DOHH2 (cell line): ENCODE results near the gene CLEC10A.

Experiments
- EZH2phosphoT487 ChIP-seq: fragments of 200-600 bp; sonication (generic); IDR thresholded peaks from 2 replicates; pipeline ENCODE4 v1.6.1; 2017; ENCODE audit warnings: borderline replicate concordance, mild to moderate bottlenecking, antibody characterized with exemption, low read length, moderate library complexity, mixed read lengths
- TF ChIP-seq, protein P1 (sequence below): fragments of 200-600 bp; sonication (generic); IDR thresholded peaks from one replicate; pipeline ENCODE4 v1.5.1; 2014; ENCODE audit warnings: antibody characterized with exemption, mild to moderate bottlenecking, low read depth, low read length; ENCODE audit not compliant: poor library complexity, severe bottlenecking

DNA sequence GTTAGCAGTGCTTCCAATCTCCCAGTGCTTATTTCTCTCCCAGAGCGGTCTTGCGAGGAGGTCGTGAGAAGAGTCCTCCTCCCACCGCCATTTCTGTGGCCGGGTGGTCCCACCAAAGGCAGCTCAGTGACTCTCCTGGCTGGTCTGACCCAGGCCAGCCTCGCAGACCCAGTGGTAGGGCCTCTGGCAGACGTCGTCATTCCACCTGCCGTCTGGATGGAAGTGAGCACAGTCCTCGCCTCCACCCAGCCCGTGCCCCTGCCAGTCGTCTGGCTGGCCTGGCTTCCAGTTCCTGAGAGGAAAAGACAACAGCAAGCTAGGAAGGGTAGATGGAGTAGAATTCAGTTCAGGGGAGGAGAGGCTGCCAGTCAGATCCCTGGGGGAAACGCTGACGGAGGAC lies 5.1 kb downstream of the CLEC10A start:
- TF ChIP-seq, protein P1, sequence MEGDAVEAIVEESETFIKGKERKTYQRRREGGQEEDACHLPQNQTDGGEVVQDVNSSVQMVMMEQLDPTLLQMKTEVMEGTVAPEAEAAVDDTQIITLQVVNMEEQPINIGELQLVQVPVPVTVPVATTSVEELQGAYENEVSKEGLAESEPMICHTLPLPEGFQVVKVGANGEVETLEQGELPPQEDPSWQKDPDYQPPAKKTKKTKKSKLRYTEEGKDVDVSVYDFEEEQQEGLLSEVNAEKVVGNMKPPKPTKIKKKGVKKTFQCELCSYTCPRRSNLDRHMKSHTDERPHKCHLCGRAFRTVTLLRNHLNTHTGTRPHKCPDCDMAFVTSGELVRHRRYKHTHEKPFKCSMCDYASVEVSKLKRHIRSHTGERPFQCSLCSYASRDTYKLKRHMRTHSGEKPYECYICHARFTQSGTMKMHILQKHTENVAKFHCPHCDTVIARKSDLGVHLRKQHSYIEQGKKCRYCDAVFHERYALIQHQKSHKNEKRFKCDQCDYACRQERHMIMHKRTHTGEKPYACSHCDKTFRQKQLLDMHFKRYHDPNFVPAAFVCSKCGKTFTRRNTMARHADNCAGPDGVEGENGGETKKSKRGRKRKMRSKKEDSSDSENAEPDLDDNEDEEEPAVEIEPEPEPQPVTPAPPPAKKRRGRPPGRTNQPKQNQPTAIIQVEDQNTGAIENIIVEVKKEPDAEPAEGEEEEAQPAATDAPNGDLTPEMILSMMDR: no peak
- no peak for TF ChIP-seq EZH2phosphoT487
